Tongue (tissue), 2 donors: ENCODE data around the gene UNC13A. TPM values are rescaled to one million over a fixed set of nuclear protein-coding genes. Genes with fewer than 3 reads are reported as not detected.
A peak's percentile ranks its signal among the peaks of the same experiment; 100 is the strongest.

Experiments
- DNase-seq: peaks from one replicate; pipeline ENCODE4 v3.0.0-alpha.2; 2015
- total RNA-seq: library from RNA; depleted of rRNA; stranded (reverse); fragments of >200 nt; gene quantifications from one replicate; pipeline ENCODE4 v1.2.3, GENCODE V29; 2014

Gene UNC13A
- total RNA-seq, 1 donor from 2014 or later: 0.21 TPM

- DNase-seq: no peak
Observed at GRCh38 chr19:17626456-17627015, 61.6 kb downstream of the UNC13A start.

GRCh38 chr19:17625980-17626379 lies 62.2 kb downstream of the UNC13A start:
- no peak for DNase-seq

DNA sequence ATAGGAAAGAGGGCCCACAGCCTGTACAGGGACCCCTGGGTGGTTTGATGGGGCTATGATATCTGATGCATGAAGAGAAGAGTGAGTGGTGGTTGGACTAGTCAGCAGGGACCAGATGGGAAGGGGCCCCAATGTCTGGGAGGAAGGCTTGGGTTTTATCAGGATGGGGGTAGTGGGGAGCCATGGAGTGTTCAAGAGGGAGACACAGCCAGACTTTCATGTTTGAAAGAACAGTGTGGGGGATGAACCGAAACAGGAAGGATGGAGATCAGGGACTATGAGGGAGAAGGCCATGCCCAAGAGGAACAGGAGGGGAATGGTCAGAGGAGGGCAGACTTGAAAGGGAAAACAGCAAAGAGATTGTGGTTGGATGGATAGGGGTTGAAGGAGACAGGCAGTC lies 63.1 kb downstream of the UNC13A start:
- no peak for DNase-seq

- DNase-seq: no peak
Observed at GRCh38 chr19:17624314-17624991, 63.7 kb downstream of the UNC13A start.

GRCh38 chr19:17623224-17623935 lies 64.8 kb downstream of the UNC13A start:
- DNase-seq: no peak

GRCh38 chr19:17620696-17621095 lies 67.5 kb downstream of the UNC13A start:
- no peak for DNase-seq

DNA sequence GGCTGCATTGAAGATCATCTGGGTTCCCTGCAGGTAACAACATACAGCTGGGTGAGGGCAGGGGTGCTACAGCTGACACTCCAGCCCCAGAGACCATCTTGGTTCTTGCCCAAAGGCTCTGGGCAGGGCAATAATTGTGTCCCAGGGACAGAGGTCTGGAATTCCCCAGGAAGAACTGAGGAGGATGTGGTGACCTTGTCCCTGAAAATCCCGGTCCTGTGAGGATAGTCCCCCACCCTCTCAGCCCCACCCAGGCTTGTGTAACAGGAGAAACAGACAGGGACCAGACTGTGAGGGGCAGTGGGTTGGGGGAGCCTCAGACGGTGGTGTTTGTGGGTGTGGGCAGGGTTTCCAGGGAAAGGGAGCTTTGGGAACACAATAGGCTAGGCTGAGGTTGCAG lies 69.2 kb downstream of the UNC13A start:
- no peak for DNase-seq

DNA sequence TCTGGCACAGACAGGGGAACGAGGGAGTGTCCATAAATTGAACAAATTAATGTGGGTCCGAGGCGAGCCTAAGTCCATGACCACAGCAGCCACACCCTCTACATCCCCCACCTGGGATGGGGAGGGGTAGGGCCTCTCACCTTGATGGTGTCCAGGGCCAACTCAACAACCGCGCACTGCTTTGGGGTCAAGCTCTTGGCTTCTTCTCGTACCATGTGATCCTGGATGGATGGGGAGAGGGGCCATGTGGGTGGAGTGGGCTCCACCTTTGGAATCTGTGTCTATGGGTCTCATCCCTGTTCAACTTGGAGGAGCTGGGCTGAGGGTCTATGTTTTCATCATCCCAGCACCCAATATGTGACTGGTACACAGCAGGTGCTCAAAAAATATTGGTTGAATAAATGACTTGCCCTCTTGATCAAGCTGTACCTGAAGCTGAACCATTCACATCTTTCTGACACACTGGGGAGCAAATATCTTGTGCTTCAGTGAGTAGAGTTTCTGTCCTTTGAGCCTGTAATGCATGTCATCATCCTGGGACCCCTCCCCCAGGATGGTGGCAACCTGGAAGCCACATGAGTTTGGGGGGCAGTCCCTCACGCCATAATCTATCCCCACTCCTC lies 69.8 kb downstream of the UNC13A start:
- no peak for DNase-seq

- DNase-seq: no peak
Observed at GRCh38 chr19:17617807-17618192, 70.4 kb downstream of the UNC13A start.

DNA sequence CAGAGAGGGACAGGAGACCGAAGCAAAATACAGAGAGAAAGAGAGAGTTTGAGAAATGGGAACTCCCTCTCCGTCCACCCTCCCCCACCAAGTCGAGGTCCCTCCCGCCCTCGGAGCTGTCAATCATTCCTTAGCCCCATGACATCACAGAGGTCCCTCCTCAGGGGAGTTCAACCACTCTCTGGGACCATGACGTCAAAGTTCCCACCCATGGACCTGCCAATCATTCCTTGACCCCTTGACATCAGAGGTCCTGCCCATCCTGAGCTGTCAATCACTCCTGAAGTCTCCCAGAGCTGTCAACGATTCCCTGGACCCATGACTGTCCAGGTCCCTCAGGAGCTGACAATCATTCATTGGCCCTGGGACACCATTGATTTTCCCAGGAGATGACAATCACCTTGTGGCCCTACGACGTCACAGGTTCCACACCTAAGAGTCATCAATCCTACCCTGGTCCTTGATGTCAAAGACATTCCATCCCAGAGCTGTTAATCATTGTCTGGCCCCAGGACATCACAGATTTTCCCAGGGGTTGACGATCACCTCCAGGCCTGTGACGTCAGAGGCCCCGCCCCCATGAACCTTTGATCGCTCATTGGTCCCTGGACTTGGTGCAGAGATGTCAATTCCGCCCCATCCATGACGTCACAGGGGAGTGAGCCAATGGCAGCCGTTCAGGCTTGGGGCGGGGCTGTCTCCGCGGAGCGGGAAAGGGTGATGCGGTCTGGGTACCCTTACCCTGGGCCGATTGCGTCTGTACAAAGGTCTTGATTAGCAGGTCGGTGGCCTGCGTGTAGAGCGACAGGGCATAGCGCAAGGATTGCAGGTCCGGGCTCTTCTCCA lies 71.0 kb downstream of the UNC13A start:
- no peak for DNase-seq

- DNase-seq: no peak
Observed at GRCh38 chr19:17616686-17616960, 71.5 kb downstream of the UNC13A start.

DNA sequence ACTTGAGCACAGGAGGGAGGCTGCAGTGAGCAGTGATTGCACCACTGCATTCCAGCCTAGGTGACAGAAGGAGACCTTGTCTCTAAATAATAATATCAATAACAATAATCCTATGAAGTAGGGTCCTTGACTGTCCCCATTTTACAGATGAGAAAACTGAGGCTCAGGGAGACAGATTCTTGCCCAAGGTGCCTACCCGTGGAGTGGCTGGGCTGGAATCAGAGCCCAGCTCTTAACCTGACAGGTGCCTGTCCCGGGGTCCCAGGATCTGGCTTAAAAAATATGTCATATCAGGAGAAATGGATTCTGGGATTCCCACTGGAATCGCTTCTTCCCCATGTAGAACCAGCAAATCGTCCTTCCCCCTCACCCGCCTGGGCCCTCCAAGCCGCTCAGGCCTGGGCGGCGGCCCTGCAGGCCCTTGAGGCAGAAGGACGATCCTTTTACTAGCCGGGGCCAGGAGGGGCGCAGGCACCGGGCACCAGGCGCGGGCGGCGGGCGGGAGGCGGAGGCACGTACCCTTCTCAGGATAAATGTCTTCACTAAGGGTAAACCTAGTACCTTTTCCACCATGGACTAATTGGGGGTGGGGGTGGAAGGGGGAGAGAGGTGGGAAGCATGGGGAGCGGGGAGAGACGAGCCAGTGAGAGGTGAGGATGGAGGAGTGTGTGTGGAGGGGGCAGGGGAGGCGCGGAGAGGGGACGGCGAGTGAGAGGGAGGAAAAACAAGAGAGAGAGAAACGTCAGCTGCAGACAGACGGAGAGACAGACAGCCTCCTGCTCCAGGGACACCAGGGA lies 72.1 kb downstream of the UNC13A start:
- DNase-seq: no peak

DNA sequence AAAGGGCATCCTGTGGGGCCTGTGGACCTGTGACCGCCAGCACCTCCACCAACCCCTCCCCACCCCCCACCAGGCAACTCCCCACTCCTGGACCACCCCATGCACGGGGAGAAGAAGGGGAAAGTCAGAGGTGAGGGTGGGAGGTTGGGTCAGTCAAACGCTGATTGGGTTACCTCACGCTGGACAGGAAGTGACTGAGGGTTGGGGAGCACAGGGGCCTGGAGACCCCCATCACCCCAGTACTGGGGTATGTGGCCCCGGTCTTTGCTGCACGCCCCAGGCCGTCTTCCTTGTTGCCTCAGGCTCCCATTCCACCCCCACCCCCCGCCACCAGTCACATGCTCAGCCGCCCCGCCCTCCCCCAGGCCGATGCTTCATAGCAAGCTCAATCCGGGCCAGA lies 73.7 kb downstream of the UNC13A start:
- DNase-seq: no peak

- DNase-seq: no peak
Observed at GRCh38 chr19:17611462-17612244, 76.5 kb downstream of the UNC13A start.

DNA sequence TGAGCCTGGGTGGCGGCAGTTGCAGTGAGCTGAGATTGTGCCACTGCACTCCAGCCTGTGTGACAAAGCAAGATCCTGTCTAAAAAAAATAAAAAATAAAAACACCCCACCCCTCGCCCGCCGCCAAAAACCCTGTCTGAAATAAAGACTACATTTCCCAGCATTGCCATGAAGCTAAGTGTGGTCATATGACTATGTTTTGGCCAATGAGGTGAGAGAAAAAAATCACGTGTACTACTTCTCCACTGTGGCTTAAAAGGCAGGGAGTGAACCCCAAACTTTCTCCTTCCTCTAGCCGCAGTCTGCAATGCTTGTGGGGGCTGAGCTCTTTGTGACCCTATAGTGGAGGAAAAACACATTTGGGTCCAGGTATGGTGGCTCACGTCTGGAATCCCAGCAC lies 77.8 kb downstream of the UNC13A start:
- DNase-seq: no peak

DNA sequence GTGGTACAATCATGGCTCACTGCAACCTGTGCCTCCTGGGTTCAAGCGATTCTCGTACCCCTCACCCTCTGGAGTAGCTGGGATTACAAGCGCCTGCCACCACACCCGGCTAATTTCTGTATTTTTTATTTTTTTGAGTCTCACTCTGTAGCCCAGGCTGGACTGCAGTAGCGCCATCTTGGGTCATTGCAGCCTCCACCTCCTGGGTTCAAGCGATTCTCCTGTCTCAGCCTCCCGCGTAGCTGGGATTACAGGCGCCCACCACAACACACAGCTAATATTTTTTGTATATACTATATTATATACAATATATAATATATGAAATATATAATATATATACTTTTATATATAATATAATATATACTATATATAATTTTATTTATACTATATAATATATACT lies 80.2 kb downstream of the UNC13A start:
- no peak for DNase-seq

DNA sequence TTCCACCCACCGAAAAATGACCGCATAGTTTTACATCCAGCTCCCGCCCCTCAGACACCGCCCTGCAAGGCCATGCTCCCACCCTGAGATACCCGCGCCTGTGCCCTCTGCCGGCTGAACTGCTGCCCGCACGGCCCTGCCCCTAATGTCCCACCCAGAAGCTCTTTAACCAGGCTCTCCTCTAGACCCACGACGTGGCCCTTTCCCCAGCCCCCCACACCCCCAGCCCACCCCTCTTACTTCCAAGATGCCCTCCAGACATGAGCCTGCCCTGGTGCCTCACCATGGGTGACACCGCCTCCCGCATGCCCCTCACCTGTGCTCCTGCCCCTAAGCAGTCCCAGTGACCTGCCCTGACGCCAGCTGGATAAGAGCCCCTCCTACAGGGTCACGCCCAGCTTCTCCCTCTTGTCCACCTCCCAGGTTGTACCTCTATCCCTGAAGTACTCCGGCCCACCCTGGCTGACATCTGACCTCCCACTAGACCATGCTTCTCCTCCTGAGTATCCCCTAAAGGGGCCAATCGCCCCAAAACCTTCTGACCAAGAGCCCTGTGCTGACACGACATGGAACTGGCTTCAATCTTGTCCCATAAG lies 81.5 kb downstream of the UNC13A start:
- no peak for DNase-seq

DNA sequence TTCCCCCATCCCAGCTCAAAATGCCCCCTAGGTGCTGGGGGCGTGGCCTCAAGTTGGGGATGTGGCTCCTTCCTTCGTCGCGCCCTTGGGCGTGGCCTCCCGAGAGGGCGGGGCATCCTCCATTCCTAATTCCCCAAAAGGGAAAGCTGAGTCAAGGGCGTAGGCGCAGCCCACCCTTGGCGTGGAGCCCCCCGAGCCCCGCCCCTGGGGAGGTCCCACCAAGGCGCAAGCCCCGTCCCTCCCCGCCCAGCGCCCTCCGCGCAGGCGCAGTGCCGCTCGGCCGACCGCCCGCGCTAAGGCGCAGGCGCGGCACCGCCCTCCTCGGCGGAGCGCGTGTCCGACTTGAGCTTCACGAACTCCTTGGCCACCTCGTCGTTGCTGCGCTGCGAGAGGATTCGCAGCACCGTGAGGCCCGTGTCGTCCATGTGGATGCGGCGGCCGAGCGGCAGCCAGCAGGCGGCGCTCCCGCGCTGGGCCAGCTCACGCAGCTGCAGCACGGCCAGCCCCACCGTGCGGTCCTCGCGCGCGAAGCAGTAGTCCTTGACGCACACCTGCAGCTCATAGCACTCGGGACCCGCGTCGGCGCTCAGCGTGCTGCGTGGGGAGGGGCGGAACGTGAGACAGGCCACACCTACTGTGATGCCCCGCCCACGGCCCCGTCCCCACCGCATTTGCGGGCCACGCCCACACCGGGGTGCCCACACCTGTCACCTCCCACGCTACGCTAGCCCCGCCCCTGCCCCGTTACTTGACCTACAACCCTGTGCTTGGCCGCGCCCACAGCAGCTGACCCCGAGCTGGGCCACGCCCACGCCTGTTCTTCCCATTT lies 82.2 kb downstream of the UNC13A start:
- DNase-seq: peak; percentile 87

DNA sequence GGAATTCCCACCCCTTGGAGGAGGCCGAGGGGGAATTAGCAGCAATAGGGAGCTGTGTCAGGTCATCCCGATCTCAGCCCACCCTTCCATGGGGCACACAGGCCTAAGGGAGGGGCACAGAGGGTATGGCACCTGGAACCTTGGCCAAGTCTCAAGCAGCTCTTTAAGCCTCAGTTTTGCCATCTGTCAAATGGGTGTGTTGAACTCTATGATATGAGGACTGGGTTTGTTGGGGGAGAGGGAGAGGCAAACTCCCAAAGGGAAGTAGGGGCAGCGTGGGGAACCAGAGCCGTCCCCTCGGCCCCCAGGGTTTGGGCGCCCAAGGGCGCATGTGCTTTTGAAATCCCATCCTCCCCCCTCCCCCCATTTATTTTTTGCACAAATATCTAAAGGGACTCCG lies 83.0 kb downstream of the UNC13A start:
- DNase-seq: no peak
